Breast epithelium (tissue), 3 donors: ENCODE data around the gene MYLK2.

ENCODE experiments used
- CTCF ChIP-seq, 3 donors: fragments of 450-650 bp; IDR thresholded peaks; one replicate each; pipeline ENCODE4 v1.5.1; 2016 to 2017; ENCODE audit warnings: antibody characterized with exemption in 3 of 3, mild to moderate bottlenecking in 3 of 3, moderate library complexity in 3 of 3
- POLR2AphosphoS5 ChIP-seq, 3 donors: sonication (generic); formaldehyde crosslinking; IDR thresholded peaks; one replicate each; pipeline ENCODE4 v1.6.1; 2017; ENCODE audit warnings: antibody characterized with exemption in 3 of 3

GRCh38 chr20:31842471-31843157 lies 23.5 kb downstream of the MYLK2 start:
- TF ChIP-seq CTCF (IDR thresholded peaks at IDR 0.05): no peak
- TF ChIP-seq POLR2AphosphoS5 (IDR thresholded peaks at IDR 0.05): no peak
